NCI-H446 (cell line): ENCODE results near the gene ZNF592.
A peak's percentile ranks its signal among the peaks of the same experiment; 100 is the strongest.

Source experiments
- DNase-seq, 2 experiments: peaks; one replicate each; lab custom pipeline; 2025; lab: John Stamatoyannopoulos, UW

The ZNF592 gene

DNA sequence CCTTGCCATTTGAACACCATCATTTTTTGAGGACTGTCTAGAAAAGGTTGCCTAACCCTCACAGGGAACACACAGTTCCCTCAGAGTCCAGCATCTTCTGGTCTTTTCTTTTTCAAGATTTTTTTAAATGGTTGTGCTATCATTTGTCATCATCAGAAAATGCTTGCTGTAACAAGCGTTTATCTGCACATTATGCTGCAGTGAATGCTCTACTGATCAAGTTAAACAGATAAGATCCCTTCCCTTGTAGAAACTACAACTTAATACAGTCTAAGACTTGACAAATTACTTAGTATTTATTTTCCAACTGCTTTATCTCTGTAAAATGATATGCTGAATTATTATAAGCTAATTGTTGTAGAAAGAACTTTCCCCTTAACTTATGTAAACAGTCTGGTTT is 56.8 kb downstream of the ZNF592 start:
- DNase-seq = no peak

DNA sequence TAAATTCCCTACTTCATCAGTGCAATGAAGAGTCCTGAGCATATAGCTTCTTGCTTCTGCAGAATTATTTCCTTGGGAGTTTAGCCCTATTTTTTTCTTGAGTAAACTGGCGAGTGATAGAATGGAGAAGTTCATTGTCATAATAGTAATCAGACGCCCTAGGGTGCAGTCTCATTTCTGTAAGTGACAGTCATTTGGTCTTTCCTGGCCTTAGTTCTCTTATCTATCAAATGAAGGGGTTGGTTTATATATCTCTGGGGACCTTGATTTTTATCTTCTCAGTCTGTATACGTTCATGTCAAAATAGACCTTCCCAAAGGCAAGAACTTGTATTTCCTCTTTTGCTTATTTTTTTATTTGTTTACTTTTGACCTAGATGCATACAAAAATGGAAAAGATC is 58.8 kb downstream of the ZNF592 start:
- no peak for DNase-seq

DNA sequence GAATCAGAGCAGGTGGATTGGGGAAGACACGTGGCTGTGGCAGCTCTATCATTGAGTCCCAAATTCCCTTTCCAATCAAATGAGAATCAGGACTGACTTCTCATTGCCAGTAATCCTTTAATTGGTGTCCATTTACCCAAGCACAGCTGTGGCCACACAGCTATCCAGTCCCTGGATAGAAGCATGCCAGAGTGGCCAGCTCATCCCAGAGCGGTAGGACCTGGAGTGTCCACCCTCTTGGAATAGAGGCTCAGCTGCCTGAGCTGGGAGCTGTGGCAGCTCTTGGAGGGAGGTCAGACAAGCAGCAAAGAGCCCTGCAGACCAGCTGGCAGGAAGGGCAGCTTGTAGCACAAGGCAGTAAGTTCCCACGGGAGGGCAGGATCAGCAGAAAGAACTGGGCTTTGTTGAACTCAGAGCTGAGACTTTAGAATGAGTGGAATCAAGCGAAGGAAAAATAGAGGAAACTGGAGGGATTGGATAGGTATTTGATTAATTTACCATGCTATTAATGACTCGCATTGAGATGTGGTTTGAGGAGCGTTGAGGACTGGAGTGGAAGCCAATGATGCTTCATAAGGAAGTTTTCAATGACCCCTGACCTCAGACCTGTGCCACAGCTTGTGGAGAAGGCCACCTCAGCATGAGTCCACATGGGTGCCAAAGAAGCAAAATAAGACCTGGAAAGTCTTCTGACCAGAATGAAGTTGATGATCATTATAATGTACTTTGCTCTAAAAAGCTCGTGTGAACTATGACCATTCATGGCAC is 61.9 kb downstream of the ZNF592 start:
- DNase-seq = no peak

- no peak for DNase-seq
Observed at GRCh38 chr15:84811151-84811550, 62.8 kb downstream of the ZNF592 start.

DNA sequence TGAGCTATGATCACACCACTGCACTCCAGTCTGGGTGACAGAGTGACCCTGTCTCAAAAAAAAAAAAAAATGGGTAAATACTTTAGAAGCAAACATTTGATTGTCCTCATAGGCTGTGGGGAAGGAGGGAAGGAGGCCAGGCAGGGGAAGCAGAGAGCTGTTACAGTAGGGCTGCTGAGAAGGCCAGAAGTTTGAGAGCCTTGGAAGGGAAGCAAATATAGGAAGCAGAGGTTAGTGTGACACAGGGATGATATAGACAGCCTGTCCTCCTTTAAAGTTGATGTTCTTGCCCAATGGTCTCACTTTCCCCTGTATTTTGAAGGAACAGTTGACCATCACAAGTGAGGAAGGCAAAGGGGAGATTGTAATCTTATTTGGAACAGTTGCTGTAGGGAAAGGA is 63.4 kb downstream of the ZNF592 start:
- DNase-seq = no peak

- no peak for DNase-seq
Observed at GRCh38 chr15:84812842-84813241, 64.5 kb downstream of the ZNF592 start.

DNA sequence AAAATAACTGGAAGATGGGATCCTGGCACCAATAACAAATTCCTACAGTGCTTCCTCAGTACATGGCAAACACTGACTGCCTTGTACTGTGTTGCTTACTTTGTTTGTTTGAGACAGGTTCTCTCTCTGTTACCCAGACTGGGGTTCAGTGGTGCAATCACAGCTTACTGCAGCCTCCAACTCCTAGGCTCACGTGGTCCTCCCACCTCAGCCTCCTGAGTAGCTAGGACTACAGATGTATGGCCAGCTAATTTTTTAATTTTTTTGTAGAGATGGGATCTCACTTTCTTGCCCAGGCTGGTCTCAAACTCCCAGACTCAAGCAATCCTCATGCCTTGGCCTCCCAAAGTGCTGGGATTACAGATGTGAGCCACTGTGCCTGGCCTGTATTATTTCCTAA is 65.0 kb downstream of the ZNF592 start:
- no peak for DNase-seq

GRCh38 chr15:84813931-84814330 is 65.5 kb downstream of the ZNF592 start:
- DNase-seq = no peak

- DNase-seq = no peak
Observed at GRCh38 chr15:84814916-84815315, 66.5 kb downstream of the ZNF592 start.

DNA sequence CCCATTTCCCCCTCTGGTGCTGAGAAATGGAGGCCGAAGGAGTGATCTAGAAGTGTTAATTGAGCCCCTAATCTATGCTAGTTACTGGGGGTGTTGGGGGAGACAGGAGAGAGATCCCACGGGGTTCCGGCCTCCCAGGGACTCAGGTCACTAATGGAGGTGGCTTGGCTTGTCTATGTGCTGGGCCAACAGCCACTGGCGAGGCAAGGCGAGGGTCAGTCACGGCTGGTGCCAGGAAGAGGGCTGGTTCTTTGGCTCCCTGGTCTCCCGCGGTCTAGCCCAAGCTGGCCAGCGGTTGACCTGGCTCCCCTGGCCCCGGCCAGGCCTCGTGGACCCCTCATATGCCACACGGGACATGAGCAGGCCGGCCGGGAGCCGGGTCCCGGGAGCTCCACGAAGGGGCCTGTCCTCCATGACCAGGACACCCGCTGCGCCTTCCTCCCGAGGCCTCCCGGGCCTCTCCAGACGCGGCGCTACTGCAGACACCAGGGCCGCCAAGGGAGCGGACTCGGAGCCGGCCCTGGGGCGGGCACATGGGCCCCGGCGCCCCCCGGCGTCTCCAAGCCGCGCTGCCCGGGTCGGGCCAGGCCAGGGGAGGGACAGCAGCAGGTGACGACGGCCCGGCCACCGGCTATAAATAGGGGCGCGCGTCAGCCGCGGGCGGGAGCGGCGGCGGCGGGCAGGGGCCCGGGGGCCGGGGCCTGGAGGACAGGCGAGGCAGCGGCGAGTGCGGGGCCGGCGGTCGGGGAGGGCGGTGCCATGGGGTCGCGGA is 68.5 kb downstream of the ZNF592 start, which contains the start of gene ALPK3:
TSS of gene ALPK3 (plus strand) at position 663 of the 772 bp plus-strand sequence. CDS start at position 760, 97 bp downstream.
- DNase-seq = no peak

DNA sequence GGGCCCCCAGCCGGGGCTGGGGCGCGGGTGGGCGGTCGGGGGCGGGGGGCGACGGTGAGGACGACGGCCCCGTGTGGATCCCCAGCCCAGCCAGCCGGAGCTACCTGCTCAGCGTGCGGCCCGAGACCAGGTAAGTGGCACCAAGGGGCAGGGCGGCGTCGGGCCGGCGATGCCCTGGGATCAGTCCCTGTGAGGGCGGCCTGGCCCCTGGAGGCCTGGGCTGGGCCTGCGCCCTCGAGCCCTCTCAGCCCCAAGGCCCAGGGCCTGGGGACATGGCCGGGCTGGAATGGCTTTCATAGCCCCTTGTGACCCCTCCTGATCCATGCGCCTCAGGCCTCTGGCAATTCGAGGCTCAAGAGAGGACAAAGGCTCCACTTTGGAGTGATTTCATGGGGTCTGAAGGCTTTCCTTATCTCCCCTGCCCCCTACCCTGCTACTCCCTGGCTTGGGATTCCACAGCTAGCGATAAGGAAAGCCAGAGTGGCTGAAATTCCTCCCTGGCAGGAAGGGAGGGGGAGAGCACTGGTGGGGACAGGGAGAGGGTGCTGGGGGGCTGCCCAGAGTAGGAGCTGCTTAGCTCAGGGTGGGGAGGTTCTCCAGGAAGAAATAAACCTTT is 69.2 kb downstream of the ZNF592 start:
- no peak for DNase-seq

DNA sequence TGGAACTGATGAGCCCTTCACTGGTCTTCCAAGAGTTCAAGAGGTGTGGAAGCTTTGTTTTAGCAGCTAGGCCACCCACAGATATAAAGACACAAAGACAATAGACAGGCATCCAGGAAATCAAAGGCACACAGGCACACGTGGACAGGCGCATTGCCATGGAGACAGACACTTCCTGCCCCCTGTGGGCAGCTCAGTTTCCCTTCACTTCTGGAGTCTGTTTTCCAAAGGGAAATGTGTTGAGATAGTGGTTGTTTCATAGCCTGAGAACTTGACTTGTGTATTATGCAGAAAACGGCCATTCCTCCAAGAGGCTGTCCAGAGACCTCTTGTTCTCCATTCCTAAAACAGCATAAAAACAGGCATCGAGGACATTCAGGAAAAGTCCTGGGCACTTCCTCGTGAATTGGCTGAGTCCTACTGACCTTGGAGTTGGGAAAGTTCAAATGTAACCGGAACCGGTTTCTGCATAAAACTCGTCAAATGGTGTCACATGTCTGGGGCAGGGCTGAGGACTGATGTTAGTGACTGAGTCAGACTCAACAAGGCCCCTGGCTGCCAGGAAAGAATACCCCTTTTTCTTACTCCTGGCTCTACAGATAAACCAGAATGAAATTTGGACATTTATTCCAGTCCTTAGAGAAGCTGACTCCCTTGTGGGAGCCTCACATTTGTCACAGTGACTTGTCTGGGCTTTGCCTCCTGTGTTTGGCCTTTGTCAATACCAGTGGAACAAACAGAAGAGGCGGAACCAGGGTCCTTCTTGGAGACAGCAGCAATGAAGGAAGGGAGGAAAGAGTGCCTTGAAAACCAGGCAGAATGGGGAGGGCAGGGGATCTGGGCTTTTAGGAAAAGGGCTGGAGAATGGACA is 70.1 kb downstream of the ZNF592 start:
- DNase-seq = no peak

DNA sequence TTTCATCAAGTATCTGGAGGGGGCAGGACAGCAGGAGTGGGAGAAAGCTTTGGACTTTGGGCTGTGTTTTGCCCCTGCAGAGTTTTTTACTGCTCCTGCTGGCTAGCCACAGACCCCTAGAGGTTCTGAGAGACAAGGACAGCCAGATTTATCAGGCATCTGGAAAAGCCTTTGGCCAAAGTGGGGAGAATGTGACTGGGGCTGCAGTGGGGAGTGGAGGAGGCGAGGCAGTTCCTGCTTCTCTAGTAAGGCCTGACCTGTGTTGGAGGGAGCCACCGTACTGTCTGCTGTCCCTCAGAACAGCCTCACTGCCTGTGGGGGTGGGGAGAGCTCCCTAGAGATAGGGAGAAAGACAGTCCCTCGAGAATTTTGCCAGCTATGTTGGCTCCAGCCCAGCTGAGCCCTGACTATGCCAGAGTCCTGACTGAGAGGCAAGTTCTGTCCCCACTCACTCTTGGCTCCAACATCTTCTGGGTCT is 70.9 kb downstream of the ZNF592 start:
- no peak for DNase-seq

DNA sequence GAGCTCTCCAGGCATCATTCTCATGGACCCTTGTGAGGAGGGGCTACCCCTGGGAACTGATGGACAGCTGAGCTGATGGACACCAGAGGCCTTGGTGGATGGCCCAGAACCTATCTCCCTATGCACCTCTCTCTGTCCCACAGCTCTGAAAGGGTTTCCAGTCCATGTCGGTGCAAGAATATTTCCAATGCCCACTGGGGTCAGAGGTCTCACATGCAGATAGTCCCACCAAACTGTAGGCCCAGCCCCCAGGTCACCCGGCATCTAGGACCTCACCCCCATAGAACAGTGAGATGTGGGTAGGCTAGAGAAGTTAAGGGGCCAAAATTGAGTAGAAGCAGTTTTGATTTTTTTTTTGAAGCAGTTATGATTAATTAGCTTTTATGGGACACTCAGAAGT is 71.4 kb downstream of the ZNF592 start:
- DNase-seq = no peak

GRCh38 chr15:84821501-84822021 is 73.2 kb downstream of the ZNF592 start:
- DNase-seq = no peak

DNA sequence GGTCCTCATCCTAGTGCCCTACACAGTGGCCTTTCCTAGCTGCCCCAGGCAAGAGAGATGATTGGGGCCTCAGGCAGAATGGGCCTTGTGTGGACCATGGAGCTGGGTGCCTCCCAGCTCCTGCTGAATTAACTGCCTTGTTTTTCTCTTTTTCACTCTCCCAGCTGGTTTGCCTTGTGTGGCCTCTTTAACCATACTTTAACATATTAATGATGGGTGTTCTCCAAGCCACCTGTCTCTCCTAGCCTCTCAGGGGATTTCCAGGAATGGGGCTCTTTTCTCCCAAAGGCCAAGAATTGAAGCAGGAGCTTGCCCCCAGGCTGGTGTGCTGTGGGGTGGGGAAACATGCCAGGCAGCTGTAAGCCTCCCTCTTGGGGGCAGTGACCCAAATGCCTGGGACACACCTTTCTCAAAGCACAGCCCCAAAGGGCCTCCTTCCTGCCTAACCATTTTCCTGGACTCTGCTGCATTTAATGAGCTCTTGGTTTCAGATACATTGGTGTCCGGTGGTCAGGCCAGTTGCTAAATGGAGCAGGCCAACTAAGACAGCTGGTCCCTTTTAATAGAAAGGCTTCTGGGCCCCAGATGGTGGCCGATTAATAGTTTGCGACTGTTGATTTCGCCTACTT is 74.4 kb downstream of the ZNF592 start:
- DNase-seq = peak in 1 of 2 experiments; percentile 8

DNA sequence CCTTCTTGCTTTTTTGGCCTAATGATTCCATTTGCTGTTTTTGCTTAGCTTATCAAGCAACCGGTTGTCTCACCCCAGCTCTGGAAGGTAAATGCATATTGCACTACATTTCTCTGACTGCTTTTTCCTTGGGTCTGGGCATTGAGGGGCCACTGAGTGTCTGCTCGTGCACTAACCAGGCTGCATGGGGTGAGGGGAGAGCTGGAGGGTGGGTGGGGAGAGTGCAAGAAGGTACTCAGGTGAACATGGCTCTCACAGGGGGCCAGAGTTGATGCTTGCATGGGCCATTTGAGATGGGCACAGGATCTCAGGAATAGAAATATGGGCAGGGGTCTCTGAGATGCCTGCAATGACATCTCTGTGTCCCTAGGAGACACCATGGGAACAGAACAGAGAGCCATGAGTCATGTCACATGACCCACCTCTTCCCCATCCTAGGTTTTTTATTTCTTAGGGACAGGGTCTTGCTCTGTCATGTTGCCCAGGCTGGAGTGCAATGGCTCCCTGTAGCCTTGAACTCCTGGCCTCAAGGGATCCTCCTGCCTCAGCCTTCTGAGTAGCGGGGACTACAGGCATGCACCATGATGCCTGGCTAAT is 75.0 kb downstream of the ZNF592 start:
- no peak for DNase-seq

DNA sequence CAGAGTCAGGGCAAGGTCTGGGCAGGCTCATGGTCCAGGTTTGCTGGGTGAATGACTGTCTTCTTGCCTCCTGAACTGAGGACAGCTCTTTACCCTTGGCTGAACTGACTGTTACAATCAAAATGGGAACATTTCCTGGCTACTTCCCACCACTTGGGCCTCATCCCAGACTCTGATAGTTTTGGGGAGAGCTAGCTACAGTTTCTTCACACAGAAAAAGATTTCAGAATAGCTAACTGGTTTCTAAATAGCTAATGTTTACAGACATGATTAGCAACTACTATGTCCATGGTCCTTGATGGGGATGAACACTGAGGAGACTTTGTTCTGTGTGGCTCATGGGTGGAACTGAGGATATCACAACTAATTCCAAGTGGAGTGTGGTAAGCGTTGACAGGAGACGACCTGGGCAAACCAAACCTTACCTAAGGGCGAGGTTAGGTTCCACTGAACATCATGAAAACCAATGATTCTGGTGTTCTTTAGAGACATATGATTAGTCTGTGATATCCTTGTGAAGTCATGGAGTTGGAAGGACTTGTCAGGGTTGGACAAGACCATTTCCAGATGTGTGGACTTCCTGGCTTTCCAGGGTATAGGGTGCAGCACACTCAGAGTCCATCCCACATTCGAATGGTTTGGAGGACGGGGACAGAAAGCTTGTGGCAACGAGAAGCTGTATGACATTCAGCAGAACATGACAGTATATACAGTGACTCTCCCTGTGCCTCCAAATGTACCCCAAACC is 76.0 kb downstream of the ZNF592 start:
- DNase-seq = no peak

DNA sequence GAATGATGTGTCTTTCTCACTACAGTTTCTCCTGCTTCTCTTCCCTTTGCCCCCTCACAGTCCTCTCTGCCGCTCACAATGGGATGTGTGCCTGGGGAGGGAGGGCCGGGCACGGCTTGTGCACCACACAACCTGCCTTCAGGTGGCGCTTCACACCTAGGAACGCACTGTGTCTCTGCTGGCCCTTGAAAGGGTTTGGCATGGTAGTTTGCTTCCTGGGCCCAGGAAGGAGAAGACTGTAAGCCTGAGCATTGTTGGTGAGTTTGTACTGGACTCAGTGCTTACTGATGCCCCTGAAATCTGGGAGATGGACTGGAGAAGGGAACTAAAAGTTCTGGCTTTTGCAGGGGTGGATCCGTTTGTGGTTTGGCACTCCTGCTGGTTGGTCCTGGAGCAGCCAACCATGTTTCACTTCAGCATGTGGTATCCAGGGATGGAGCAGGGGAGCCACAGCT is 78.0 kb downstream of the ZNF592 start:
- no peak for DNase-seq

DNA sequence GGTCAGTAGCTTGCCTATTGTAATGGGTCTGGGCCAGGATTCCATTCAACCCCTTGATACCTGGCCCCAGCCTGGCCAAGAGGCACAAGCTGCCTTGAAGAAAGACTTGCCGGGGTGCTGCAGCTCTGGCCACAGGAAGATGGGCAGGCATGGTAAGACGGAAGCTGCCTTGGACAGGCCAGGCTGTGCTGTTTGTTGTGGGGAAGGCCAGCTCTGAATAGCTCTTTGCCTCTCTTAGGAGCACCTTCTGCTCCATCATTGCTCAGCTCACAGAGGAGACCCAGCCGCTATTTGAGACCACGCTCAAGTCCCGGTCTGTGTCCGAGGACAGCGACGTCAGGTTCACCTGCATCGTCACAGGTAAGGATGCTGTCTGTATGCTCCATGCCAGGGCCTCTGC is 78.9 kb downstream of the ZNF592 start:
- DNase-seq = no peak
